ENCODE results near the gene NANOS3.

NANOS3 gene

GRCh38 chr19:13876834-13877233 lies at the start of gene NANOS3:
Gene NANOS3 (plus strand): TSS chr19:13877134. CDS start chr19:13877249, 115 bp downstream.
- DNase-seq (ENCODE audit: low spot score), result no peak

GRCh38 chr19:13827656-13828055 lies 49.3 kb upstream of the NANOS3 start:
- DNase-seq (ENCODE audit: low spot score), result no peak

GRCh38 chr19:13830114-13830740 lies 46.7 kb upstream of the NANOS3 start:
- DNase-seq (ENCODE audit: low spot score), result no peak

GRCh38 chr19:13830741-13831536 lies 46.0 kb upstream of the NANOS3 start:
- DNase-seq (ENCODE audit: low spot score), result no peak

GRCh38 chr19:13831537-13832467 lies 45.1 kb upstream of the NANOS3 start:
- no peak for DNase-seq (ENCODE audit: low spot score)

GRCh38 chr19:13833330-13834243 lies 43.3 kb upstream of the NANOS3 start:
- peak; percentile 87 for DNase-seq (ENCODE audit: low spot score)

- DNase-seq (ENCODE audit: low spot score), result no peak
Observed at GRCh38 chr19:13834244-13835069, 42.5 kb upstream of the NANOS3 start.

- no peak for DNase-seq (ENCODE audit: low spot score)
Observed at GRCh38 chr19:13835791-13836723, 40.9 kb upstream of the NANOS3 start.

- DNase-seq (ENCODE audit: low spot score), result no peak
Observed at GRCh38 chr19:13838435-13839129, 38.4 kb upstream of the NANOS3 start.

GRCh38 chr19:13839130-13839937 lies 37.6 kb upstream of the NANOS3 start:
- no peak for DNase-seq (ENCODE audit: low spot score)

- DNase-seq (ENCODE audit: low spot score), result no peak
Observed at GRCh38 chr19:13839938-13840304, 37.0 kb upstream of the NANOS3 start.

GRCh38 chr19:13840305-13841085 lies 36.4 kb upstream of the NANOS3 start:
- DNase-seq (ENCODE audit: low spot score), result no peak

- DNase-seq (ENCODE audit: low spot score), result no peak
Observed at GRCh38 chr19:13841086-13841961, 35.6 kb upstream of the NANOS3 start.

GRCh38 chr19:13841962-13842290 lies 35.0 kb upstream of the NANOS3 start:
- no peak for DNase-seq (ENCODE audit: low spot score)

- DNase-seq (ENCODE audit: low spot score), result peak; percentile 69
Observed at GRCh38 chr19:13842291-13843103, 34.4 kb upstream of the NANOS3 start.

Data from COLO829 (cell line).